Measurements from ENCODE around the gene DOCK4.

GRCh38 chr7:112093409-112093808 is 112.8 kb downstream of the DOCK4 start:
- TF ChIP-seq, protein P1, sequence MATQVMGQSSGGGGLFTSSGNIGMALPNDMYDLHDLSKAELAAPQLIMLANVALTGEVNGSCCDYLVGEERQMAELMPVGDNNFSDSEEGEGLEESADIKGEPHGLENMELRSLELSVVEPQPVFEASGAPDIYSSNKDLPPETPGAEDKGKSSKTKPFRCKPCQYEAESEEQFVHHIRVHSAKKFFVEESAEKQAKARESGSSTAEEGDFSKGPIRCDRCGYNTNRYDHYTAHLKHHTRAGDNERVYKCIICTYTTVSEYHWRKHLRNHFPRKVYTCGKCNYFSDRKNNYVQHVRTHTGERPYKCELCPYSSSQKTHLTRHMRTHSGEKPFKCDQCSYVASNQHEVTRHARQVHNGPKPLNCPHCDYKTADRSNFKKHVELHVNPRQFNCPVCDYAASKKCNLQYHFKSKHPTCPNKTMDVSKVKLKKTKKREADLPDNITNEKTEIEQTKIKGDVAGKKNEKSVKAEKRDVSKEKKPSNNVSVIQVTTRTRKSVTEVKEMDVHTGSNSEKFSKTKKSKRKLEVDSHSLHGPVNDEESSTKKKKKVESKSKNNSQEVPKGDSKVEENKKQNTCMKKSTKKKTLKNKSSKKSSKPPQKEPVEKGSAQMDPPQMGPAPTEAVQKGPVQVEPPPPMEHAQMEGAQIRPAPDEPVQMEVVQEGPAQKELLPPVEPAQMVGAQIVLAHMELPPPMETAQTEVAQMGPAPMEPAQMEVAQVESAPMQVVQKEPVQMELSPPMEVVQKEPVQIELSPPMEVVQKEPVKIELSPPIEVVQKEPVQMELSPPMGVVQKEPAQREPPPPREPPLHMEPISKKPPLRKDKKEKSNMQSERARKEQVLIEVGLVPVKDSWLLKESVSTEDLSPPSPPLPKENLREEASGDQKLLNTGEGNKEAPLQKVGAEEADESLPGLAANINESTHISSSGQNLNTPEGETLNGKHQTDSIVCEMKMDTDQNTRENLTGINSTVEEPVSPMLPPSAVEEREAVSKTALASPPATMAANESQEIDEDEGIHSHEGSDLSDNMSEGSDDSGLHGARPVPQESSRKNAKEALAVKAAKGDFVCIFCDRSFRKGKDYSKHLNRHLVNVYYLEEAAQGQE (IDR thresholded peaks at IDR 0.05; ENCODE audit: low read depth) = no peak
- no peak for TF ChIP-seq EP300 (IDR thresholded peaks at IDR 0.05; ENCODE audit: borderline replicate concordance)
- TF ChIP-seq CEBPB (IDR thresholded peaks at IDR 0.05) = no peak
- no peak for TF ChIP-seq TAF1 (IDR thresholded peaks at IDR 0.05; ENCODE audit: low read depth)
- TF ChIP-seq RAD21 (IDR thresholded peaks at IDR 0.05; ENCODE audit: low read depth) = no peak
- TF ChIP-seq FOXM1 (IDR thresholded peaks at IDR 0.05; ENCODE audit: borderline replicate concordance, low read depth) = no peak
- TF ChIP-seq CREB1 (IDR thresholded peaks at IDR 0.05; ENCODE audit: low read depth) = no peak
- TF ChIP-seq EGR1 (IDR thresholded peaks at IDR 0.05) = no peak
- TF ChIP-seq NFIC (IDR thresholded peaks at IDR 0.05) = no peak
- no peak for TF ChIP-seq MAX (IDR thresholded peaks at IDR 0.05)
- no peak for TF ChIP-seq YY1 (IDR thresholded peaks at IDR 0.05; ENCODE audit: low read depth)
- TF ChIP-seq, protein P2, sequence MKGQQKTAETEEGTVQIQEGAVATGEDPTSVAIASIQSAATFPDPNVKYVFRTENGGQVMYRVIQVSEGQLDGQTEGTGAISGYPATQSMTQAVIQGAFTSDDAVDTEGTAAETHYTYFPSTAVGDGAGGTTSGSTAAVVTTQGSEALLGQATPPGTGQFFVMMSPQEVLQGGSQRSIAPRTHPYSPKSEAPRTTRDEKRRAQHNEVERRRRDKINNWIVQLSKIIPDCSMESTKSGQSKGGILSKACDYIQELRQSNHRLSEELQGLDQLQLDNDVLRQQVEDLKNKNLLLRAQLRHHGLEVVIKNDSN (IDR thresholded peaks at IDR 0.05) = no peak
